H1 (cell line): ENCODE results near the gene R3HDM1. TPM values are rescaled to one million over a fixed set of nuclear protein-coding genes. Genes with fewer than 3 reads are reported as not detected.

Experiments used
- CHD1 ChIP-seq: IDR thresholded peaks from 2 replicates; pipeline ENCODE4 v1.6.1; 2012; ENCODE audit warnings: low read depth, low read length, improper control_type of control experiment
- polyA plus RNA-seq, 7 experiments: library from polyadenylated mRNA; depleted of rRNA in 3 of 7; stranded (reverse) in 5 of 7; unstranded in 2 of 7; fragments of >200 nt in 5 of 7; fragments of 200-250 nt in 2 of 7; gene quantifications; 1 replicate in 5 of 7; 2 replicates in 1 of 7; 4 replicates in 1 of 7; pipeline versions ENCODE4 v1.2.1 to v1.2.3, GENCODE V29; 2011 to 2013; ENCODE audit warnings: missing spikeins in 2 of 7, mixed read lengths in 2 of 7
- total RNA-seq: library from RNA; stranded (reverse); fragmentation: NEBNext Ultra II Directional; extraction: Animal tissue kit (Norgen Biotek cat#: 25700); gene quantifications from 2 replicates; pipeline ENCODE4 v1.2.1, GENCODE V29; 2021
- TF ChIP-seq, protein P1 (sequence below): fragments of 300-600 bp; sonication (generic); IDR thresholded peaks from 2 replicates; pipeline ENCODE4 v1.7.1; 2012; ENCODE audit warnings: low read length, moderate library complexity, mild to moderate bottlenecking, inconsistent platforms; ENCODE audit not compliant: insufficient replicate concordance

R3HDM1 gene
- total and polyA plus RNA-seq, 2 of the 8 experiments (the other 6 are each of a cell fraction or from before 2014, with no cell fraction given) = 77.7 to 120 TPM

DNA sequence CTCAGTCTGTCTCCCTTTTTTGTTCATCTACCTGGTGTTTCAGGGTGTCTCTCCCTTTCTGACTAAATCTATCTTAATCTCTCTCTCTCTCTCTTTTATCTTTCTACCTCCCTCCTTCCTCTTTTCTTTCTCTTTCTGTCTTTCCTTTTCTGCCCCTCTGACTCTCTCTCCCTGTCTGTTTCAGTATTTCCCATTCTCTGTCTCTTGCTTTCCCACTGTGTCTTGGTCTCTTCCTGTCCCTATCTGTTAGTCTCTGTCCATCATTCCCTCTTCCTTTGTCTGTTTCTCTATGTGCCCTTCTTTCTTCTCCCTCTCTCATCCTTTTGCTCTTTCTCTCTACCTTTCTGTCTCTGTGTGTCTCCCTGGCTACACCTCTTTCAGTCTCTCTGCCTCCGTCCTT is 56.7 kb downstream of the R3HDM1 start (continued):
- TF ChIP-seq, protein P1, sequence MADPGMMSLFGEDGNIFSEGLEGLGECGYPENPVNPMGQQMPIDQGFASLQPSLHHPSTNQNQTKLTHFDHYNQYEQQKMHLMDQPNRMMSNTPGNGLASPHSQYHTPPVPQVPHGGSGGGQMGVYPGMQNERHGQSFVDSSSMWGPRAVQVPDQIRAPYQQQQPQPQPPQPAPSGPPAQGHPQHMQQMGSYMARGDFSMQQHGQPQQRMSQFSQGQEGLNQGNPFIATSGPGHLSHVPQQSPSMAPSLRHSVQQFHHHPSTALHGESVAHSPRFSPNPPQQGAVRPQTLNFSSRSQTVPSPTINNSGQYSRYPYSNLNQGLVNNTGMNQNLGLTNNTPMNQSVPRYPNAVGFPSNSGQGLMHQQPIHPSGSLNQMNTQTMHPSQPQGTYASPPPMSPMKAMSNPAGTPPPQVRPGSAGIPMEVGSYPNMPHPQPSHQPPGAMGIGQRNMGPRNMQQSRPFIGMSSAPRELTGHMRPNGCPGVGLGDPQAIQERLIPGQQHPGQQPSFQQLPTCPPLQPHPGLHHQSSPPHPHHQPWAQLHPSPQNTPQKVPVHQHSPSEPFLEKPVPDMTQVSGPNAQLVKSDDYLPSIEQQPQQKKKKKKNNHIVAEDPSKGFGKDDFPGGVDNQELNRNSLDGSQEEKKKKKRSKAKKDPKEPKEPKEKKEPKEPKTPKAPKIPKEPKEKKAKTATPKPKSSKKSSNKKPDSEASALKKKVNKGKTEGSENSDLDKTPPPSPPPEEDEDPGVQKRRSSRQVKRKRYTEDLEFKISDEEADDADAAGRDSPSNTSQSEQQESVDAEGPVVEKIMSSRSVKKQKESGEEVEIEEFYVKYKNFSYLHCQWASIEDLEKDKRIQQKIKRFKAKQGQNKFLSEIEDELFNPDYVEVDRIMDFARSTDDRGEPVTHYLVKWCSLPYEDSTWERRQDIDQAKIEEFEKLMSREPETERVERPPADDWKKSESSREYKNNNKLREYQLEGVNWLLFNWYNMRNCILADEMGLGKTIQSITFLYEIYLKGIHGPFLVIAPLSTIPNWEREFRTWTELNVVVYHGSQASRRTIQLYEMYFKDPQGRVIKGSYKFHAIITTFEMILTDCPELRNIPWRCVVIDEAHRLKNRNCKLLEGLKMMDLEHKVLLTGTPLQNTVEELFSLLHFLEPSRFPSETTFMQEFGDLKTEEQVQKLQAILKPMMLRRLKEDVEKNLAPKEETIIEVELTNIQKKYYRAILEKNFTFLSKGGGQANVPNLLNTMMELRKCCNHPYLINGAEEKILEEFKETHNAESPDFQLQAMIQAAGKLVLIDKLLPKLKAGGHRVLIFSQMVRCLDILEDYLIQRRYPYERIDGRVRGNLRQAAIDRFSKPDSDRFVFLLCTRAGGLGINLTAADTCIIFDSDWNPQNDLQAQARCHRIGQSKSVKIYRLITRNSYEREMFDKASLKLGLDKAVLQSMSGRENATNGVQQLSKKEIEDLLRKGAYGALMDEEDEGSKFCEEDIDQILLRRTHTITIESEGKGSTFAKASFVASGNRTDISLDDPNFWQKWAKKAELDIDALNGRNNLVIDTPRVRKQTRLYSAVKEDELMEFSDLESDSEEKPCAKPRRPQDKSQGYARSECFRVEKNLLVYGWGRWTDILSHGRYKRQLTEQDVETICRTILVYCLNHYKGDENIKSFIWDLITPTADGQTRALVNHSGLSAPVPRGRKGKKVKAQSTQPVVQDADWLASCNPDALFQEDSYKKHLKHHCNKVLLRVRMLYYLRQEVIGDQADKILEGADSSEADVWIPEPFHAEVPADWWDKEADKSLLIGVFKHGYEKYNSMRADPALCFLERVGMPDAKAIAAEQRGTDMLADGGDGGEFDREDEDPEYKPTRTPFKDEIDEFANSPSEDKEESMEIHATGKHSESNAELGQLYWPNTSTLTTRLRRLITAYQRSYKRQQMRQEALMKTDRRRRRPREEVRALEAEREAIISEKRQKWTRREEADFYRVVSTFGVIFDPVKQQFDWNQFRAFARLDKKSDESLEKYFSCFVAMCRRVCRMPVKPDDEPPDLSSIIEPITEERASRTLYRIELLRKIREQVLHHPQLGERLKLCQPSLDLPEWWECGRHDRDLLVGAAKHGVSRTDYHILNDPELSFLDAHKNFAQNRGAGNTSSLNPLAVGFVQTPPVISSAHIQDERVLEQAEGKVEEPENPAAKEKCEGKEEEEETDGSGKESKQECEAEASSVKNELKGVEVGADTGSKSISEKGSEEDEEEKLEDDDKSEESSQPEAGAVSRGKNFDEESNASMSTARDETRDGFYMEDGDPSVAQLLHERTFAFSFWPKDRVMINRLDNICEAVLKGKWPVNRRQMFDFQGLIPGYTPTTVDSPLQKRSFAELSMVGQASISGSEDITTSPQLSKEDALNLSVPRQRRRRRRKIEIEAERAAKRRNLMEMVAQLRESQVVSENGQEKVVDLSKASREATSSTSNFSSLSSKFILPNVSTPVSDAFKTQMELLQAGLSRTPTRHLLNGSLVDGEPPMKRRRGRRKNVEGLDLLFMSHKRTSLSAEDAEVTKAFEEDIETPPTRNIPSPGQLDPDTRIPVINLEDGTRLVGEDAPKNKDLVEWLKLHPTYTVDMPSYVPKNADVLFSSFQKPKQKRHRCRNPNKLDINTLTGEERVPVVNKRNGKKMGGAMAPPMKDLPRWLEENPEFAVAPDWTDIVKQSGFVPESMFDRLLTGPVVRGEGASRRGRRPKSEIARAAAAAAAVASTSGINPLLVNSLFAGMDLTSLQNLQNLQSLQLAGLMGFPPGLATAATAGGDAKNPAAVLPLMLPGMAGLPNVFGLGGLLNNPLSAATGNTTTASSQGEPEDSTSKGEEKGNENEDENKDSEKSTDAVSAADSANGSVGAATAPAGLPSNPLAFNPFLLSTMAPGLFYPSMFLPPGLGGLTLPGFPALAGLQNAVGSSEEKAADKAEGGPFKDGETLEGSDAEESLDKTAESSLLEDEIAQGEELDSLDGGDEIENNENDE = no peak
- no peak for TF ChIP-seq CHD1
